Measurements from ENCODE around the gene WDR76. TPM values are rescaled to one million over a fixed set of nuclear protein-coding genes. Genes with fewer than 3 reads are reported as not detected.

WDR76 gene
- total RNA-seq, 1 experiment from 2014 or later: 29.6 TPM

- no peak overlapping the region for H2AFZ ChIP-seq (ENCODE audit: low read length)
- no peaks in the 10 kb centered on the region for H4K20me1 ChIP-seq (ENCODE audit: control insufficient read depth, insufficient read depth, insufficient read length)
- H3K9me3 ChIP-seq (ENCODE audit: control insufficient read depth, low read depth, low read length): no peaks in the 10 kb centered on the region
- Mint-ChIP-seq H3K27me3 (ENCODE audit: low read depth) (no peaks in the 10 kb centered on the region), H3K4me3 (no peak overlapping the region), H3K36me3 (ENCODE audit: insufficient read depth in 1 of 3, low read depth in 3 of 3) (peaks cover 12 to 19% (median 18%) of the 10 kb centered on the region in 3 experiments; a peak in 6 of 7 replicates), H3K27ac (peak overlapping the region in 2 of 3 experiments; percentile 6 to 81; a peak in 2 of 7 replicates), H3K4me1 (peaks cover 11% of the 10 kb centered on the region in 2 experiments), H3K9me3 (no peaks in the 10 kb centered on the region)
- no peak overlapping the region for H3K9ac ChIP-seq (ENCODE audit: extremely low read depth, insufficient read length, low read length)
- no peak overlapping the region for H4K5ac ChIP-seq (ENCODE audit: insufficient read length, low read depth, low read length)
- H3K4me2 ChIP-seq (ENCODE audit: insufficient read depth, insufficient read length, low read length): no peak overlapping the region
- no peak overlapping the region for H2BK12ac ChIP-seq (ENCODE audit: insufficient read length, low read depth, low read length)
- no peak overlapping the region for H3K4ac ChIP-seq (ENCODE audit: low read depth, low read length)
- no peaks in the 10 kb centered on the region for H3K27me3 ChIP-seq (ENCODE audit: insufficient read depth, low read length)
- no peak overlapping the region for H3T11ph ChIP-seq (ENCODE audit: low read length)
- no peak overlapping the region for H2BK120ac ChIP-seq (ENCODE audit: low read depth, low read length, poor library complexity, severe bottlenecking)
- TF ChIP-seq CTCF (conservative IDR thresholded peaks at IDR 0.05): no peak
- no peak overlapping the region for H3K23ac ChIP-seq (ENCODE audit: insufficient read length, low read depth, low read length)
- 0 out of 2 replicates have a peak, but pooled peaks cover 2% of the 10 kb centered on the region for H3K4me1 ChIP-seq (ENCODE audit: insufficient read depth, low read length)
- no peak overlapping the region for H2BK20ac ChIP-seq (ENCODE audit: low read depth, low read length, poor library complexity, severe bottlenecking)
- H2AK5ac ChIP-seq (ENCODE audit: insufficient read length, low read length): no peak overlapping the region
- H3K23me2 ChIP-seq (ENCODE audit: insufficient read length, low read depth, low read length, poor library complexity, severe bottlenecking): no peaks in the 10 kb centered on the region
- no peaks in the 10 kb centered on the region for H3K79me1 ChIP-seq (ENCODE audit: insufficient read depth, low read depth, low read length, poor library complexity, severe bottlenecking)
- H2BK5ac ChIP-seq (ENCODE audit: insufficient read length, low read length): no peak overlapping the region
- H3K27ac ChIP-seq (ENCODE audit: insufficient read length, low read depth, low read length): no peak overlapping the region
- no peak overlapping the region for H4K91ac ChIP-seq (ENCODE audit: insufficient read length, low read depth, low read length)
- no CpG with 5 or more reads among the region's 1 CpG for WGBS (ENCODE audit: extremely low coverage, insufficient read length, low lambda C conversion rate)
- H3K14ac ChIP-seq (ENCODE audit: insufficient read depth, low read length): no peak overlapping the region
- no peak for DNase-seq
- H3K18ac ChIP-seq (ENCODE audit: insufficient read length, low read depth, low read length): no peak overlapping the region
- H2BK15ac ChIP-seq (ENCODE audit: low read depth, low read length): no peak overlapping the region
- H4K8ac ChIP-seq (replicated peaks; ENCODE audit: insufficient read length, low read depth, low read length): no peak overlapping the region
- H3K56ac ChIP-seq (ENCODE audit: insufficient read length, low read depth, low read length): no peak overlapping the region
- no peaks in the 10 kb centered on the region for H3K79me2 ChIP-seq (ENCODE audit: insufficient read depth, low read length)
These were observed 86.4 kb downstream of the WDR76 start for GRCh38 chr15:43913026-43913780.
